Astrocyte of the spinal cord (primary cell): ENCODE results near the gene CSF1.

ENCODE experiments used
- DNase-seq: peaks from one replicate; pipeline ENCODE4 v3.0.0; 2011; ENCODE audit warnings: low read depth, low spot score
- H3K4me3 ChIP-seq: 2 replicates; pipeline ENCODE4 v1.5.1; 2011; ENCODE audit warnings: low read depth, mild to moderate bottlenecking, low read length, moderate library complexity
- in situ Hi-C: cut with HindIII; loops from 2 replicates; pipeline ENCODE4 v1.10.0; 2017; ENCODE audit warnings: low sequenced_read_pairs
- TF ChIP-seq, protein P1 (sequence below): IDR thresholded peaks from 2 replicates; pipeline ENCODE4 v1.5.1; 2012; ENCODE audit warnings: low read depth, mild to moderate bottlenecking, low read length, inconsistent platforms

The CSF1 gene

DNA sequence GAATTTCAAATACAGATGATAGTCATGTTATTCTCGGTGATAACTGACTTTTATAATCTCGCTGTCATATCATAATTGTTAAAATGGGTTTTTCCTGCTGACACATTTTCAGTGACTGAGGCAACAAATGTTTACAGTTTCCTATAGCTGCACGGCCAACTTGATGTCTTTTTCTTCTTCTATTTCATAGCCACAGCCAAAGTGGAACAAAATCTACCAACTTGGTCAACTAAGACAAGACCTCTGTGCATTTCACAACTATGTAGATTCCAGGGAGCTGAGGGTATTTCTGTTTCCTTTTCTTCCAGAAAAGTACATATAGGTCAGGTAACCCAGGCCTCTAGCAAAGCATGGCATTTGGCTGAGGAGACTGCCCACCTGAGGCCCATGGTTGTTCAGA, 63.5 kb downstream of the CSF1 start:
- DNase-seq, result no peak
- no peak overlapping the region for H3K4me3 ChIP-seq
- TF ChIP-seq, protein P1, sequence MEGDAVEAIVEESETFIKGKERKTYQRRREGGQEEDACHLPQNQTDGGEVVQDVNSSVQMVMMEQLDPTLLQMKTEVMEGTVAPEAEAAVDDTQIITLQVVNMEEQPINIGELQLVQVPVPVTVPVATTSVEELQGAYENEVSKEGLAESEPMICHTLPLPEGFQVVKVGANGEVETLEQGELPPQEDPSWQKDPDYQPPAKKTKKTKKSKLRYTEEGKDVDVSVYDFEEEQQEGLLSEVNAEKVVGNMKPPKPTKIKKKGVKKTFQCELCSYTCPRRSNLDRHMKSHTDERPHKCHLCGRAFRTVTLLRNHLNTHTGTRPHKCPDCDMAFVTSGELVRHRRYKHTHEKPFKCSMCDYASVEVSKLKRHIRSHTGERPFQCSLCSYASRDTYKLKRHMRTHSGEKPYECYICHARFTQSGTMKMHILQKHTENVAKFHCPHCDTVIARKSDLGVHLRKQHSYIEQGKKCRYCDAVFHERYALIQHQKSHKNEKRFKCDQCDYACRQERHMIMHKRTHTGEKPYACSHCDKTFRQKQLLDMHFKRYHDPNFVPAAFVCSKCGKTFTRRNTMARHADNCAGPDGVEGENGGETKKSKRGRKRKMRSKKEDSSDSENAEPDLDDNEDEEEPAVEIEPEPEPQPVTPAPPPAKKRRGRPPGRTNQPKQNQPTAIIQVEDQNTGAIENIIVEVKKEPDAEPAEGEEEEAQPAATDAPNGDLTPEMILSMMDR, result no peak
- in situ Hi-C loops, result no loop called here

DNA sequence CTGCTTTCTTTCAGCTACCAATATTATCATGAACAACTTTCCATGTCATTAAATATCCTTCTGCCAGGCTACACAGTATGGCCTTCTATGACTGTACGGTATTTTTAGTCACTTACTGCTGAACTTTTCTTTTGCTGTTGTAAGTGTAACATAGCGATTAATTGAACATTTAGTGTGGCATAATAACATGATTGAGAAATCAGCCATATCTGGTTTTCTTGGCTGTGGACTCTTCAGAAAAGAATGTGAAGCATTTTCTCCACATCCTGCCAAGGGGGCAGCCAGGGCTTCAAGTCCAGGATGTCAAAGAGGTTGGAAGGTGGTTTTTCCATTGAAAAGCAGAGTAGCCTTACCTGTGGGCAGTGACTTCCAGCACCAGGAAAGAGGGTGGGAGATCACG, 65.1 kb downstream of the CSF1 start:
- in situ Hi-C loops, result no loop called here
- TF ChIP-seq, protein P1, result no peak
- H3K4me3 ChIP-seq, result no peak overlapping the region
- DNase-seq, result peak; percentile 75

DNA sequence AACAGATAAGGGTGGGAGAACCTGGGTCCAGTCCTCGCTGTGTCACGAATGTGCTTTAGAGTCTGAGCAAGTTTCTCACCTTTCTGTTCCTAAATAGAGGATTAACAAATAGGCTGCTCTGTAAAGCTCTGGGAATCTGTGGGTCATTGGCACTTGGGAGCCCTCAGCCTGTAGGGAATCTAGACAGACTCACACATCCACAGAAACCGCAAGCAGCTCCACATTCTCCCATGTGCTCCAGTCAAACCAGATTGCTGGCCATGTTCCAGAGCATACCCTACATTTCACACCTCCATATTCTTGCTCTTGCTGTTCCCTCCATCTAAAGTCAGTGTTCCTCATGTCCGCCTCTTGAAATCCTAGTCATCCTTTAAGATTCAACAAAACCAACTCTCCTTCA, 66.1 kb downstream of the CSF1 start:
- DNase-seq, result no peak
- no peak overlapping the region for H3K4me3 ChIP-seq
- TF ChIP-seq, protein P1, result no peak
- in situ Hi-C loops, result no loop called here

DNA sequence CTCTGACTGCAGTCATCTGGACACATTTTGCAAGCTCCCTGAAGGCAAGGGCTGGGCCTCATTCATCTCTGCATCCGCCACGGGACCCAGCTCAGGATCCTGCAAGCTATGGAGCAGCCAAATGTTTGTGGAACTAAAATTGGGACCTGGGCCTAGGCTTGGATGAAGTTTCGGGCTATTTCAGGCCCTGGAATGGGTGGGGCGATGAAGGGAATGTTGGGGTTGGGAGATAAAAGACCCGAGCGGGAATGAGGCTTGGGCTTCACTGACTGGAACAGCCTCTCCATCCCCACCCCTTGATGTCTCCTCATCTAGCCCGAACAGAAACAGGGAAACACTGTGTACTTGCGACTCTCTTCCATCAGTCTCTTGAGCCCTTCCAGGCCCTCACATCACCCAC, 66.6 kb downstream of the CSF1 start:
- H3K4me3 ChIP-seq, result no peak overlapping the region
- TF ChIP-seq, protein P1, result no peak
- DNase-seq, result no peak
- in situ Hi-C loops, result no loop called here

DNA sequence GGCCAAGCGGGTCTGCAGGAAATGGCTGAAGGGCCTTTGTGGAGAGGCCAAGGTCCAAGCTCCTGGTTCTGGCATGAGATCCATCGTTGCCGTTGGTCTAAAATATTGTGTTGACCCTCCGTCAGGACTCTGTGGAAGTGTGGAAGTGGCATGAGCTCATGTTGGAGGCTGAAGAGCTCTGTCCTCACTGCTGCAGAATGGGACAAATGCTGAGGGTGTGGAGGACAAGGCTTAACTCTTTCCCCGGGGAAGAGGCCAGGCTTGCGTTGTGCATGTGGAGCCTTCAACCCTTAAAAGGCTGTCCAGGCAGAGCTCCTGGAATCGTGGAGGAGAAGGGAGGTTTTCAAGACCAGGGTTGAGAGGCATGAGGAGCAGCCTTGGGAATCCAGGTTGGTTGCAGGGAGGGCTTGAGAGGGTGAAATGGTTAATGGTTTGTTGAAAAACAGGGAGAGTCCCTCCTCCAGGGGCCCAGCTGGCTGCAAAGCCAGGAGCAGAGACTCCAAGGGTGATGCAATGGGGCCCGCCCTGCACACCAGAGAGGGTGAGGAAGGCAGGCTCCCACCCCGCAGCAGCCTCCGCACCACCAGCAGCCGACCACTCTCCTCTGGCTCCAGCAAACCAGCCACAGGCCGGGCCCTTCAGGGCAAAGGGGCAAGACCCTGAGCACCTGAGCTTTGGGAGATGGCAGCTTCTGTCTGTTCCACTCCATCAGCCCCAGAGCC, 67.2 kb downstream of the CSF1 start:
- no peak for DNase-seq
- TF ChIP-seq, protein P1, result no peak
- no peak overlapping the region for H3K4me3 ChIP-seq
- in situ Hi-C loops, result no loop called here

DNA sequence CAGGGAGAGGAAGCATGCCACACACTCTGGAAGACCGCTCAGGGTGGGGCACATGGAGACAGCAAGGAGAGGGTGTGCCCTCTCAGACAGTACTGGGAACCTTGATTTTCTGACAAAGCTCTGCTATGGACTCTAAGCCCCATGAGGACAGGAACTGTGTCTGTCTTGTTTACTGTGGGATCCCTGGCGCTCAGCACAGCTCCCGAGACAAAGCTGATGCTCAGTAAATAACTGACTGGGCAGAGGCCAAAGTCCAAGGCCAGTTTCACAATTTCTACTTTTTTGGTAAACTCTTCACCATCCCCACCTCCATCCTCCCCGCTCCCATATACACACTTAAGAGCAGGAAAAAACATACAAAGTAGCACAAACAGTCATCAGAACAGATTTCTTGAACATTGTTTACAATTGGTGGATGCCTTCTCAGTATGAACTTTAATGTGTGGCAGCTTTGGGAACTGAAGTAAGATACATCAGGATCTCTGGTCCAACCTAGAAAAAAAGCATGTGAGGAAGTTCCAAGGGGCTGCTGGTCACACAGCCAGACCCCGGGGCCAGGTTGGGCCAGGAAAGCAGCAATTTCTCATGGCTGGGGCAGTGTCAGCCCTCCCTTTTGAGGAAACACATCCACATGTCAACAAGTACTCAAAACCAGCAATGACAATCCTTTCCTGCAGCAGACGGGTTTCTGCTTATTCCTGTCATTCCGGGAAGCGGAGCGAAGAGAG, 68.3 kb downstream of the CSF1 start:
- TF ChIP-seq, protein P1, result no peak
- no peak overlapping the region for H3K4me3 ChIP-seq
- DNase-seq, result no peak
- in situ Hi-C loops, result no loop called here
